ENCODE results near the gene CD163L1. TPM values are rescaled to one million over a fixed set of nuclear protein-coding genes. Genes with fewer than 3 reads are reported as not detected.

The CD163L1 gene
- total and polyA plus RNA-seq, 2 of the 8 experiments (the other 6 are each of a cell fraction or from before 2014, with no cell fraction given) = 0.11 to 0.22 TPM

DNA sequence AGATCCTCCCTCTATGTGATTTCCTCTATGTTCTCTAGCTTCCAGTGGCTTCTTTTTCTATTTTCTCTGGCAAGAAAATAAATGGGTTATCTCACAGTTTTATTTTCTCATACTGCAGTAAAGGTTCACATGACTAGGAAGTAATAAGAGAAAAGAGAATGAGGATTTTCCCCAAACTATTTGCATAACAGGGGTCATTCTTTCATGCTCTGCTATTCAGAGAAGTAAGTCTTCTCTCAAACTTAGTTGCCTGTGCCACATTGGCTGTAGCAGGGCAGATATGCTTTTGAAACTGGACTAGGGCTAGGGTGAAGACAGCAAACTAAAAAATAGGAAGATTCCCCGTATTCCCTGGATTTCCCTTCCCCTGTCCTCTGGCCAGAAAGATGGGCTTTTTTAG is 82.7 kb downstream of the CD163L1 start:
- H2BK120ac ChIP-seq (replicated peaks; ENCODE audit: low read depth, low read length) = no peak overlapping the region
- H3K27me3 ChIP-seq (replicated peaks in 1 of 4; ENCODE audit: control insufficient read depth in 3 of 4, extremely low read depth in 1 of 4, insufficient read depth in 3 of 4, low read length in 3 of 4) = no peaks in the 10 kb centered on the region
- ChIA-PET POLR2A (ENCODE audit: partially characterized antibody) (no interaction called here), CTCF (ENCODE audit: partially characterized antibody) (no interaction called here)
- no peak overlapping the region for H3K27ac ChIP-seq (ENCODE audit: low read depth, low read length)
- H3K4ac ChIP-seq (replicated peaks; ENCODE audit: insufficient read length, low read depth, low read length) = no peak overlapping the region
- TF ChIP-seq ZNF274 (IDR thresholded peaks at IDR 0.05; ENCODE audit: borderline replicate concordance, extremely low read depth, low read length) (no peak), EGR1 (IDR thresholded peaks at IDR 0.05; ENCODE audit: borderline replicate concordance, low read depth, low read length) (no peak), SIN3A (conservative IDR thresholded peaks at IDR 0.05 in 1 of 2, IDR thresholded peaks at IDR 0.05 in 1 of 2; ENCODE audit: low read depth in 1 of 2, low read length in 2 of 2) (no peak)
- H4K20me1 ChIP-seq (replicated peaks in 1 of 2; ENCODE audit: control insufficient read depth in 1 of 2, insufficient read depth in 2 of 2, low read length in 2 of 2) = no peaks in the 10 kb centered on the region
- H4K91ac ChIP-seq (replicated peaks; ENCODE audit: insufficient read length, low read length) = no peak overlapping the region
- H3K9me3 ChIP-seq (ENCODE audit: insufficient read depth in 2 of 2, low read depth in 1 of 2, low read length in 1 of 2) = 0 out of 4 replicates have a peak, but pooled peaks cover 0 to 8% of the 10 kb centered on the region in 2 experiments
- WGBS, 2 experiments (ENCODE audit: extremely low coverage in 1 of 2, insufficient coverage in 1 of 2, insufficient read length in 1 of 2, insufficient replicate concordance in 2 of 2, low coverage in 1 of 2, low lambda C conversion rate in 2 of 2, missing lambda C conversion rate in 1 of 2) = 87% methylated on average over 1 of the region's 1 CpG; no CpG with 5 or more reads in 1 of the 2 experiments
- no peak overlapping the region for H2BK20ac ChIP-seq (ENCODE audit: low read length)
- no peak overlapping the region for H4K8ac ChIP-seq (ENCODE audit: extremely low read depth, insufficient read depth, low read length)
- no peak overlapping the region for H2BK5ac ChIP-seq (ENCODE audit: low read depth, low read length)
- no peak overlapping the region for H3K18ac ChIP-seq (ENCODE audit: extremely low read depth, low read length)
- H3K9ac ChIP-seq (replicated peaks in 1 of 4; ENCODE audit: extremely low read depth in 1 of 4, low read depth in 3 of 4, low read length in 3 of 4) = no peak overlapping the region
- H2BK12ac ChIP-seq (ENCODE audit: low read depth, low read length) = no peak overlapping the region
- no peak overlapping the region for H3K56ac ChIP-seq (replicated peaks; ENCODE audit: insufficient read length, low read depth, low read length)
- no peaks in the 10 kb centered on the region for H3K23me2 ChIP-seq (ENCODE audit: low read depth, low read length)
- H2AFZ ChIP-seq (ENCODE audit: low read length) = 0 out of 2 replicates have a peak overlapping the region, but pooled peaks have one; percentile 54
- no peak overlapping the region for H4K5ac ChIP-seq (ENCODE audit: insufficient read length, low read depth, low read length)
- no peaks in the 10 kb centered on the region for H3K79me1 ChIP-seq (ENCODE audit: low read depth, low read length)
- no peaks in the 10 kb centered on the region for H3K36me3 ChIP-seq (ENCODE audit: control insufficient read depth in 2 of 4, insufficient read depth in 4 of 4, low read length in 3 of 4)
- no peak overlapping the region for H3K4me2 ChIP-seq (ENCODE audit: insufficient read depth in 1 of 2, low read depth in 2 of 2, low read length in 2 of 2)
- no peaks in the 10 kb centered on the region for H3K79me2 ChIP-seq (ENCODE audit: control insufficient read depth in 1 of 2, insufficient read depth in 2 of 2, low read length in 2 of 2)
- H3K4me3 ChIP-seq (ENCODE audit: extremely low read depth in 1 of 4, insufficient read depth in 2 of 4, low read depth in 3 of 4, low read length in 4 of 4) = no peak overlapping the region
- no peak overlapping the region for H2BK15ac ChIP-seq (ENCODE audit: low read length)
- no peak overlapping the region for H2AK5ac ChIP-seq (ENCODE audit: low read depth, low read length)
- H3K4me1 ChIP-seq (replicated peaks in 1 of 4; ENCODE audit: control insufficient read depth in 3 of 4, insufficient read depth in 4 of 4, low read length in 3 of 4) = no peaks in the 10 kb centered on the region
- H3K14ac ChIP-seq (ENCODE audit: insufficient read length) = no peak overlapping the region
- no peak overlapping the region for H3K23ac ChIP-seq (ENCODE audit: insufficient read length)
- no peak for FAIRE-seq
- DNase-seq (ENCODE audit: low read depth in 1 of 2, low spot score in 2 of 2) = no peak
